GM10266 (cell line): ENCODE data around the gene ST7.

Source experiments
- DNase-seq: peaks from one replicate; pipeline ENCODE4 v3.0.0; 2012; ENCODE audit errors: extremely low spot score
- TF ChIP-seq, protein P1 (sequence below): IDR thresholded peaks from 2 replicates; pipeline ENCODE4 v1.5.1; 2012; ENCODE audit warnings: mild to moderate bottlenecking, low read depth; ENCODE audit not compliant: control insufficient read depth, insufficient read depth; ENCODE audit errors: missing control alignments

Gene ST7

GRCh38 chr7:117279203-117279602 lies 325.9 kb downstream of the ST7 start:
- TF ChIP-seq, protein P1, sequence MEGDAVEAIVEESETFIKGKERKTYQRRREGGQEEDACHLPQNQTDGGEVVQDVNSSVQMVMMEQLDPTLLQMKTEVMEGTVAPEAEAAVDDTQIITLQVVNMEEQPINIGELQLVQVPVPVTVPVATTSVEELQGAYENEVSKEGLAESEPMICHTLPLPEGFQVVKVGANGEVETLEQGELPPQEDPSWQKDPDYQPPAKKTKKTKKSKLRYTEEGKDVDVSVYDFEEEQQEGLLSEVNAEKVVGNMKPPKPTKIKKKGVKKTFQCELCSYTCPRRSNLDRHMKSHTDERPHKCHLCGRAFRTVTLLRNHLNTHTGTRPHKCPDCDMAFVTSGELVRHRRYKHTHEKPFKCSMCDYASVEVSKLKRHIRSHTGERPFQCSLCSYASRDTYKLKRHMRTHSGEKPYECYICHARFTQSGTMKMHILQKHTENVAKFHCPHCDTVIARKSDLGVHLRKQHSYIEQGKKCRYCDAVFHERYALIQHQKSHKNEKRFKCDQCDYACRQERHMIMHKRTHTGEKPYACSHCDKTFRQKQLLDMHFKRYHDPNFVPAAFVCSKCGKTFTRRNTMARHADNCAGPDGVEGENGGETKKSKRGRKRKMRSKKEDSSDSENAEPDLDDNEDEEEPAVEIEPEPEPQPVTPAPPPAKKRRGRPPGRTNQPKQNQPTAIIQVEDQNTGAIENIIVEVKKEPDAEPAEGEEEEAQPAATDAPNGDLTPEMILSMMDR: no peak

More at GRCh38 chr7:117279203-117279602, 325.9 kb downstream of the ST7 start:
- DNase-seq: no peak
